IMR-90 (cell line): ENCODE results near the gene DLD. TPM values are rescaled to one million over a fixed set of nuclear protein-coding genes. Genes with fewer than 3 reads are reported as not detected.

ENCODE experiments used
- ATAC-seq: fragments of 200-7000 bp; cut with Tn5 transposase; 2 replicates; pipeline ENCODE4 v1.9.1; 2020; ENCODE audit warnings: low read depth, mild to moderate bottlenecking, moderate library complexity
- BruUV-seq: library from RNA; stranded (reverse); fragments of 400-500 nt; replicated peaks from 2 replicates; lab custom pipeline; 2021; lab: Mats Ljungman, UMichigan
- CTCF ChIA-PET: fragments of 300-600 bp; formaldehyde crosslinking; extraction: SDS; loops from one replicate; lab custom pipeline; 2021; ENCODE audit warnings: antibody characterized with exemption; lab: Yijun Ruan, JAX
- POLR2A ChIA-PET: fragments of 300-600 bp; sonication (Branson Sonifier 250); formaldehyde crosslinking; loops from one replicate; lab custom pipeline; 2022; ENCODE audit warnings: antibody characterized with exemption; ENCODE audit not compliant: unreplicated experiment; lab: Charles Lee
- DNase-seq: peaks from one replicate; pipeline ENCODE4 v3.0.0; 2013
- H2AFZ ChIP-seq: replicated peaks from 2 replicates; pipeline ENCODE3; 2013; ENCODE audit warnings: low read length, mild to moderate bottlenecking; ENCODE audit not compliant: poor library complexity
- H2AK5ac ChIP-seq: 2 replicates; pipeline ENCODE4 v1.6.1; 2013; ENCODE audit warnings: low read depth, low read length, inconsistent platforms
- H2AK9ac ChIP-seq: replicated peaks from 2 replicates; pipeline ENCODE3; 2013; ENCODE audit warnings: mild to moderate bottlenecking, low read depth, low read length, moderate library complexity; ENCODE audit not compliant: poor library complexity
- H2BK120ac ChIP-seq: 2 replicates; pipeline ENCODE4 v1.6.1; 2013; ENCODE audit warnings: low read depth, low read length, inconsistent platforms
- H2BK15ac ChIP-seq: 3 replicates; pipeline ENCODE4 v1.6.1; 2013; ENCODE audit warnings: low read depth, low read length, inconsistent platforms
- H2BK20ac ChIP-seq: 2 replicates; pipeline ENCODE4 v1.6.1; 2013; ENCODE audit warnings: low read depth, mild to moderate bottlenecking, inconsistent platforms, low read length, moderate library complexity
- H2BK5ac ChIP-seq: 2 replicates; pipeline ENCODE4 v1.6.1; 2013; ENCODE audit warnings: mild to moderate bottlenecking, low read depth, low read length, inconsistent platforms; ENCODE audit not compliant: poor library complexity, severe bottlenecking
- H3K14ac ChIP-seq: replicated peaks from 2 replicates; pipeline ENCODE4 v1.6.1; 2013; ENCODE audit warnings: low read depth, low read length, inconsistent platforms
- H3K18ac ChIP-seq: 2 replicates; pipeline ENCODE4 v1.6.1; 2013; ENCODE audit warnings: low read depth, low read length, control low read depth
- H3K23ac ChIP-seq: 2 replicates; pipeline ENCODE4 v1.6.1; 2013; ENCODE audit warnings: low read depth, low read length, inconsistent platforms
- H3K27ac ChIP-seq: 2 replicates; pipeline ENCODE4 v1.5.1; 2013; ENCODE audit warnings: mild to moderate bottlenecking, control low read depth, low read length; ENCODE audit not compliant: insufficient read depth
- H3K27me3 ChIP-seq: 2 replicates; pipeline ENCODE4 v1.6.1; 2013; ENCODE audit warnings: low read length; ENCODE audit not compliant: control insufficient read depth, insufficient read depth
- H3K36me3 ChIP-seq: 2 replicates; pipeline ENCODE4 v1.6.1; 2013; ENCODE audit warnings: low read length, mixed read lengths; ENCODE audit not compliant: control insufficient read depth, insufficient read depth
- H3K4ac ChIP-seq: 2 replicates; pipeline ENCODE4 v1.6.1; 2013; ENCODE audit warnings: low read depth, low read length, inconsistent platforms
- H3K4me1 ChIP-seq: 2 replicates; pipeline ENCODE4 v1.6.1; 2013; ENCODE audit warnings: low read length, mixed read lengths; ENCODE audit not compliant: control insufficient read depth, insufficient read depth
- H3K4me2 ChIP-seq: 2 replicates; pipeline ENCODE4 v1.6.1; 2013; ENCODE audit warnings: low read depth, mild to moderate bottlenecking, control low read depth, low read length, moderate library complexity
- H3K4me3 ChIP-seq: 2 replicates; pipeline ENCODE4 v1.5.1; 2013; ENCODE audit warnings: low read depth, mild to moderate bottlenecking, control low read depth, low read length, moderate library complexity; ENCODE audit not compliant: insufficient read depth
- H3K56ac ChIP-seq: 2 replicates; pipeline ENCODE4 v1.6.1; 2013; ENCODE audit warnings: low read length, inconsistent platforms; ENCODE audit not compliant: insufficient read depth; ENCODE audit errors: extremely low read depth
- H3K79me1 ChIP-seq, 2 experiments: 2 replicates each; pipeline ENCODE4 v1.6.1; 2013; ENCODE audit warnings: low read length in 2 of 2, inconsistent platforms in 1 of 2, low read depth in 1 of 2
- H3K9ac ChIP-seq: 2 replicates; pipeline ENCODE4 v1.6.1; 2013; ENCODE audit warnings: low read depth, low read length, control low read depth
- H3K9me1 ChIP-seq: 2 replicates; pipeline ENCODE4 v1.6.1; 2013; ENCODE audit warnings: low read length, inconsistent platforms; ENCODE audit not compliant: insufficient read depth
- H3K9me3 ChIP-seq: 2 replicates; pipeline ENCODE4 v1.6.1; 2013; ENCODE audit warnings: low read length; ENCODE audit not compliant: control insufficient read depth, insufficient read depth
- H4K20me1 ChIP-seq: 2 replicates; pipeline ENCODE4 v1.6.1; 2013; ENCODE audit warnings: low read length, inconsistent platforms; ENCODE audit not compliant: insufficient read depth
- H4K5ac ChIP-seq: 2 replicates; pipeline ENCODE4 v1.6.1; 2013; ENCODE audit warnings: mild to moderate bottlenecking, low read depth, low read length, control low read depth
- H4K8ac ChIP-seq, 2 experiments: 2 replicates each; pipeline ENCODE4 v1.6.1; 2013; ENCODE audit warnings: low read depth in 2 of 2, low read length in 2 of 2, control low read depth in 1 of 2, inconsistent platforms in 1 of 2
- H4K91ac ChIP-seq: 2 replicates; pipeline ENCODE4 v1.6.1; 2013; ENCODE audit warnings: low read depth, low read length, inconsistent platforms; ENCODE audit not compliant: insufficient read depth
- MAFK ChIP-seq: IDR thresholded peaks from 2 replicates; pipeline ENCODE4 v1.6.1; 2012; ENCODE audit warnings: low read depth, low read length, improper control_type of control experiment
- USF2 ChIP-seq: fragments of 150-350 bp; IDR thresholded peaks from 2 replicates; pipeline ENCODE4 v1.6.1; 2017; ENCODE audit warnings: mild to moderate bottlenecking, antibody characterized with exemption, low read length, low read depth
- WGBS, 2 experiments: methylation state at CpG; one replicate each; pipeline versions ENCODE4 v1.1.5 to v1.1.7; 2013; ENCODE audit warnings: missing lambda C conversion rate in 2 of 2; ENCODE audit not compliant: insufficient read length in 1 of 2; ENCODE audit errors: extremely low coverage in 2 of 2; 5-methylcytosine and 5-hydroxymethylcytosine counted together
- dilution Hi-C: fragments of 300-500 bp; cut with HindIII; formaldehyde crosslinking; loops from one replicate; pipeline ENCODE4 v1.14.3; 2018; ENCODE audit warnings: low sequenced_read_pairs; ENCODE audit not compliant: unreplicated experiment
- in situ Hi-C: fragments of 300-500 bp; cut with MboI; formaldehyde crosslinking; loops from 3 replicates; pipeline ENCODE4 v1.14.3; 2019; ENCODE audit warnings: low sequenced_read_pairs, inconsistent platforms, mixed read lengths
- intact Hi-C: fragments of 100-400 bp; cut with micrococcal nuclease; formaldehyde crosslinking; loops from 2 replicates; pipeline ENCODE4 v1.10.0; 2022
- polyA plus RNA-seq, 3 experiments: library from polyadenylated mRNA; depleted of rRNA; stranded (reverse); fragments of >200 nt; gene quantifications; 2 replicates each; pipeline ENCODE4 v1.2.3, GENCODE V29; 2012; ENCODE audit warnings: low replicate concordance in 1 of 3
- total RNA-seq: library from RNA; depleted of rRNA; stranded (reverse); fragments of >200 nt; gene quantifications from 2 replicates; pipeline ENCODE4 v1.2.3, GENCODE V29; 2012

DLD gene
- total and polyA plus RNA-seq, 2 of the 4 experiments (the other 2 are of a cell fraction): 121 to 361 TPM

- CTCF ChIA-PET: no interaction called here
- H3K4me1 ChIP-seq: no peaks in the 10 kb centered on the region
- no TSS peak for BruUV-seq
- H3K23ac ChIP-seq: no peak overlapping the region
- no peak overlapping the region for H3K4me3 ChIP-seq
- H3K18ac ChIP-seq: no peak overlapping the region
- no peak overlapping the region for H3K14ac ChIP-seq
- H3K9me3 ChIP-seq: no peaks in the 10 kb centered on the region
- H3K36me3 ChIP-seq: no peaks in the 10 kb centered on the region
- H2BK20ac ChIP-seq: no peak overlapping the region
- intact Hi-C loops: no loop called here
- H3K27me3 ChIP-seq: peaks cover 14% of the 10 kb centered on the region
- no peak overlapping the region for H2BK120ac ChIP-seq
- no peak overlapping the region for H3K4me2 ChIP-seq
- POLR2A ChIA-PET: no interaction called here
- no peak for TF ChIP-seq MAFK
- TF ChIP-seq USF2: peak; percentile 58; the same call in 1 of the 2 replicates
- H2AK9ac ChIP-seq: no peak overlapping the region
- H4K91ac ChIP-seq: no peak overlapping the region
- no peak overlapping the region for H3K4ac ChIP-seq
- WGBS, 2 experiments: 56% methylated on average over 1 of the region's 4 CpGs; no CpG with 5 or more reads in 1 of the 2 experiments
- H3K56ac ChIP-seq: no peak overlapping the region
- no peaks in the 10 kb centered on the region; the same call in 1 of the 2 replicates for H3K9me1 ChIP-seq
- no peaks in the 10 kb centered on the region for H4K20me1 ChIP-seq
- H2AFZ ChIP-seq: no peak overlapping the region
- H4K8ac ChIP-seq: no peak overlapping the region
- H4K5ac ChIP-seq: no peak overlapping the region
- dilution Hi-C loops: no loop called here
- H2BK15ac ChIP-seq: no peak overlapping the region
- no peak overlapping the region for H2BK5ac ChIP-seq
- in situ Hi-C loops: no loop called here
- H3K79me1 ChIP-seq: no peaks in the 10 kb centered on the region
- ATAC-seq (no peak), DNase-seq (peak; percentile 13)
- H3K9ac ChIP-seq: no peak overlapping the region
- no peak overlapping the region for H3K27ac ChIP-seq
- no peak overlapping the region for H2AK5ac ChIP-seq
Observed at GRCh38 chr7:107854989-107855388, 36.0 kb upstream of the DLD start.
